Measurements from ENCODE around the gene EIF5. TPM values are rescaled to one million over a fixed set of nuclear protein-coding genes. Genes with fewer than 3 reads are reported as not detected.
A peak's percentile ranks its signal among the peaks of the same experiment; 100 is the strongest.

EIF5 gene
- total RNA-seq, 1 donor from 2014 or later, result 256 TPM

GRCh38 chr14:103385152-103385928 lies 51.3 kb downstream of the EIF5 start, which contains the start of gene MARK3:
Gene MARK3, plus strand, starts transcription at chr14:103385415. Its CDS starts 615 bp downstream, at chr14:103386030.
- Mint-ChIP-seq H3K27me3 (ENCODE audit: low read depth) (peaks cover 17% of the 10 kb centered on the region), H3K4me3 (peak within 1 kb of the TSS; percentile 97), H3K4me1 (peaks cover 20% of the 10 kb centered on the region), H3K27ac (peak within 1 kb of the TSS; percentile 99), H3K9me3 (peaks cover 6% of the 10 kb centered on the region), H3K36me3 (peaks cover 3% of the 10 kb centered on the region)
- DNase-seq (ENCODE audit: low spot score in 2 of 2, unreplicated experiment in 2 of 2), result peak; percentile 94 to 98
- TF ChIP-seq CTCF (IDR thresholded peaks at IDR 0.05; ENCODE audit: unreplicated experiment), result no peak

- no peak for TF ChIP-seq CTCF (IDR thresholded peaks at IDR 0.05; ENCODE audit: unreplicated experiment)
- peak overlapping the region; percentile 99 for H3K27ac Mint-ChIP-seq
- peak overlapping the region; percentile 97 for H3K4me3 Mint-ChIP-seq
- peaks cover 14% of the 10 kb centered on the region for H3K27me3 Mint-ChIP-seq (ENCODE audit: low read depth)
- peaks cover 22% of the 10 kb centered on the region for H3K4me1 Mint-ChIP-seq
- H3K9me3 Mint-ChIP-seq, result peaks cover 3% of the 10 kb centered on the region
- H3K36me3 Mint-ChIP-seq, result peaks cover 3% of the 10 kb centered on the region
- DNase-seq (ENCODE audit: low spot score in 2 of 2, unreplicated experiment in 2 of 2), result peak in 1 of 2 experiments; percentile 52
Measured at GRCh38 chr14:103385929-103386712, 52.1 kb downstream of the EIF5 start.

GRCh38 chr14:103386713-103387329 lies 52.8 kb downstream of the EIF5 start:
- Mint-ChIP-seq H3K36me3 (peaks cover 3% of the 10 kb centered on the region), H3K9me3 (no peaks in the 10 kb centered on the region), H3K4me1 (peaks cover 22% of the 10 kb centered on the region), H3K4me3 (peak overlapping the region; percentile 97), H3K27me3 (ENCODE audit: low read depth) (peaks cover 8% of the 10 kb centered on the region), H3K27ac (peak overlapping the region; percentile 99)
- no peak for DNase-seq (ENCODE audit: low spot score in 2 of 2, unreplicated experiment in 2 of 2)
- TF ChIP-seq CTCF (IDR thresholded peaks at IDR 0.05; ENCODE audit: unreplicated experiment), result no peak

- Mint-ChIP-seq H3K4me3 (no peak overlapping the region), H3K9me3 (no peaks in the 10 kb centered on the region), H3K27me3 (ENCODE audit: low read depth) (no peaks in the 10 kb centered on the region), H3K36me3 (peaks cover 3% of the 10 kb centered on the region), H3K27ac (peak overlapping the region; percentile 32), H3K4me1 (peaks cover 22% of the 10 kb centered on the region)
- no peak for DNase-seq (ENCODE audit: low spot score in 2 of 2, unreplicated experiment in 2 of 2)
- no peak for TF ChIP-seq CTCF (IDR thresholded peaks at IDR 0.05; ENCODE audit: unreplicated experiment)
Measured at GRCh38 chr14:103388664-103389063, 54.6 kb downstream of the EIF5 start.

- peaks cover 3% of the 10 kb centered on the region for H3K36me3 Mint-ChIP-seq
- DNase-seq (ENCODE audit: low spot score in 2 of 2, unreplicated experiment in 2 of 2), result no peak
- H3K27me3 Mint-ChIP-seq (ENCODE audit: low read depth), result no peaks in the 10 kb centered on the region
- H3K4me3 Mint-ChIP-seq, result no peak overlapping the region
- peak overlapping the region; percentile 12 for H3K27ac Mint-ChIP-seq
- no peaks in the 10 kb centered on the region for H3K9me3 Mint-ChIP-seq
- peaks cover 37% of the 10 kb centered on the region for H3K4me1 Mint-ChIP-seq
- no peak for TF ChIP-seq CTCF (IDR thresholded peaks at IDR 0.05; ENCODE audit: unreplicated experiment)
Measured at GRCh38 chr14:103390605-103391004, 56.6 kb downstream of the EIF5 start.
